GM21825 (cell line): ENCODE data around the gene PTPN14.
"Not testable (repeated sequence)": the region's sequence is repeated elsewhere in the genome, so short reads cannot be mapped to it uniquely, and the experiment has no call there.

ENCODE experiments used
- ATAC-seq: cut with Tn5 transposase; IDR thresholded peaks from one replicate; pipeline ENCODE4 v1.9.1; 2021; ENCODE audit warnings: mild to moderate bottlenecking, moderate library complexity; ENCODE audit not compliant: unreplicated experiment

The PTPN14 gene

DNA sequence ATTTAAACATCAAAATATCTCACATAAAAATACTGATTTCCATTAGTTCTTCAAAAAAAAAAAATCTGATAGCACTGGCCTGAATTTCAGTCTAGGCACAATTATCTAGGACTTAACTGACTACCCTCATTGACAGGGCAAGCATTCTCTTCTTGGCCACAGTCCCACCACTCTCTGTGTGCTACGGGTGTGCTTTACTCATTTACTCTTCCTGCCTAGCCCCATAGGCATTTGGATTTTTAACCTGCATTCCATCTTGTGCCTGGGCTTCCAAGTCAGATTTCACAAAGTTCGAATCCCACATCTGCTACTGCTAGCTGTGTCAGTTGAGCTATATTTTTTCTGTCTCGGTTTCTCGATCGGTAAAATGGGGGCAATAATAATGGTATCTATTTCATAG is 38.0 kb downstream of the PTPN14 start:
- no peak for ATAC-seq

- no peak for ATAC-seq
These were observed 39.8 kb downstream of the PTPN14 start for GRCh38 chr1:214511639-214511998.

GRCh38 chr1:214510914-214511638 is 40.3 kb downstream of the PTPN14 start:
- no peak for ATAC-seq

DNA sequence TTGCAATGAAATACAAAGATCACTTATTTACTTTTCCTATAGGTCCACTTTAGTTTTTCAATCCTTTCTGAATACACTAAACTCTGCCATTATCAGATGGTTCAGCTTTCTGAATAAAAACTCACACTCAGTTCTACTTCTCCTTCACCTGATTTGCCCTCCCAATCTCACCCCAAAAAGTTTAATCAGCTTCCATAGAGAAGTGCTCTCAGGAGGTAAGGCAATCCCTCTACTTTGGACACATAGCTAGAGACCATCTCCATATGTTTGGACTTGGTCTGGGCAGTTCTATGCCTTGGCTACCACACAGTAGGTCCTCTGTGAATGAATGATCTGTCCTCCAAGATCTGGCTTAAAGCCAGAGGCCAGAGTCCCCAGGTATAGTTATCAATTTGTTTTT is 40.9 kb downstream of the PTPN14 start:
- ATAC-seq: no peak

- ATAC-seq: not testable (repeated sequence)
These were observed 41.8 kb downstream of the PTPN14 start for GRCh38 chr1:214509622-214510021.

DNA sequence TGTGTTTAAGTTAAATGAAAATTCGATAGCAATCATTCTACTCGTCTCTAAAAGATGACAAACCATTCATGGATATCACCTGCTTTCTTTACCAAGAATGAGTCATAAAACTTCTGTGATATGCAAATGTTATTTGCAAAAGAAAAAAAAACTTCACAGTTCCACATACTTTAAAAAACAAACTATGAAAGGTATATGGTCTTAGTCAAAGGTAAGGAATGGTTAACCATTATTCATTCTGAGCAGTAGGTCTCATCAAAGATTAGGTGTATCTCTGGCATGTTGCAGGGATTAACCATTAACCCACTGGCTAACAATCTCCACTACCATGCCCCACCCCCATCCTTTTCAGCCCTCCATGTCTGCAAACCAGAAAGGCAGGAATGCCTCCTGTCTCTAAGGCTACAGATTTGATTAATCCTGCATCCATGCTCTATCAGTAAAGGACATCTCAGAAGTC is 44.4 kb downstream of the PTPN14 start:
- peak; percentile 85 for ATAC-seq

- no peak for ATAC-seq
These were observed 46.3 kb downstream of the PTPN14 start for GRCh38 chr1:214505134-214505533.

DNA sequence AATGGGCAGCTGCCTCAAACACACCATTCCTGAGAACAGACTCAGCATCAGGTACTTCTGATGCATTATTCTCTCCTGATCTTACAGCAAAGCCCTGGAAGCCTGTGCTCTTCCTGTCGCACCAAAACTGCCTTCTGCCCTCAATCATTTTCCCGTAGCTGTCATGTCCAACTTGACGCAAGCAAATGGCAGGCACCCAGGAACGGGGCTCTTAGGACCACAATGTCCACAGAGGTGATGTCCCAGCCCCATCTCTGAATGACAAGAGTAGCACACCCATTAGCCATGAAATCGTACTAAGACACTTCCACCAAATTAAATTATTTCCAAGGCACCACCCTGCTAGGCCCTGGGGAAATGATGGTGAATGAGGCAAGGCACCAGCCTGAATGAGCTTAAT is 47.1 kb downstream of the PTPN14 start:
- ATAC-seq: no peak

DNA sequence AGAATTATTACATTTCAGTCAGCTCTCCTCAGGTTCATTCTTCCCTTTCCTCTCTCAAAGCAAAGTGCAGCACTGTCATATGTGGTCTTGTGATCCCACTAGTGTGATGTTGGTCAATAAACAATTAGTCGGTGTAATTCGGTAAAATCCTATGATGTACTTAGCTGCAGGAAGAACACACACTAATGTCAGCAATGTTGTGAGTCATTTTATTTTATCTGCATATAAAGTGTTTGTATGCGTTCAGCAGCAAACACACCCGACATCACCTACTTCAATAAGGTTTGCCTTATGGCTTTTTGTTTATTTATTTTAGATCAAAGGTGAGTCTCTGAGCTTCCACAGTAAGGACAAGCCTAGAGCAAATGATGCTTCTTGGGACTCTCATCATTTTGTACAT is 47.8 kb downstream of the PTPN14 start:
- no peak for ATAC-seq

GRCh38 chr1:214500340-214501055 is 50.9 kb downstream of the PTPN14 start:
- ATAC-seq: no peak

DNA sequence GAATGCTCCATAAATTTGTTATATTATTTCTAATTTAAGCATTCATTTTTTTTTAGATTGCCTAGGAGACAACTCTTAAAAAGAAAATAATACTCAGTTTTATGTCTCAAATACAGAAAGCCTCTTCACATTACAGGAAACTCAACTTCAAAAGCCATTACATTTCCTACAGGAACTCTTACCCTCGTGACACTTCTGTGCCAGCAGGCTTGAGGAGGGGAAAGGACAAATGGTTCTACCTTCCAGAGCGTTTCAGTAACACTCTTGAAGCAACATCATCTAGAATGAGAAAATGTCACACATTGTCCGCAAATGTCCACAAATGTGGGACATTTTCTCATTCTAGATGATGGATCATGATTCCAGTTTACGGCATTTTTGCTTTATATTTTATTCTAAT is 51.7 kb downstream of the PTPN14 start:
- ATAC-seq: no peak

GRCh38 chr1:214498021-214498420 is 53.4 kb downstream of the PTPN14 start:
- no peak for ATAC-seq

- ATAC-seq: no peak
These were observed 55.3 kb downstream of the PTPN14 start for GRCh38 chr1:214496126-214496525.

DNA sequence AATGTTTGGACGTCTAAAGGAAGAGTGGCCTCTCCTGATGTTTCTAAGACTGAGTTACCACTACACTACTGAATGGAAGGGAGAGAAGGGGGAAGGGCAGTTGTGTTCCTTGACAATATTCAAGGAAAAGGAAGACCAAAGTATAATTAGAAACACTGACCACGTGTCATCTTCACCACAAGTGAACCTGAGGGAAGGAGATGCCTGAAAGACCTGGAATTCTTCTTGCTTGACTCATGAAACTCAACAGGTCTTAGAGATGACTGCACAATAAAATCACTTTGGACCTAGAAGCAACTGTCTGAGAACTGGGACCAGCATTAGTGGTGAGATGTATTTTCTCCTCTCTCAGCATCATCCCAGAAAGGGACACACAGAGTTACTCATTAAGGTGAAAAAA is 56.7 kb downstream of the PTPN14 start:
- no peak for ATAC-seq

- not testable (repeated sequence) for ATAC-seq
These were observed 57.2 kb downstream of the PTPN14 start for GRCh38 chr1:214494179-214494578.

- ATAC-seq: no peak
These were observed 58.1 kb downstream of the PTPN14 start for GRCh38 chr1:214493126-214493796.

GRCh38 chr1:214492401-214493075 is 58.9 kb downstream of the PTPN14 start:
- ATAC-seq: no peak

DNA sequence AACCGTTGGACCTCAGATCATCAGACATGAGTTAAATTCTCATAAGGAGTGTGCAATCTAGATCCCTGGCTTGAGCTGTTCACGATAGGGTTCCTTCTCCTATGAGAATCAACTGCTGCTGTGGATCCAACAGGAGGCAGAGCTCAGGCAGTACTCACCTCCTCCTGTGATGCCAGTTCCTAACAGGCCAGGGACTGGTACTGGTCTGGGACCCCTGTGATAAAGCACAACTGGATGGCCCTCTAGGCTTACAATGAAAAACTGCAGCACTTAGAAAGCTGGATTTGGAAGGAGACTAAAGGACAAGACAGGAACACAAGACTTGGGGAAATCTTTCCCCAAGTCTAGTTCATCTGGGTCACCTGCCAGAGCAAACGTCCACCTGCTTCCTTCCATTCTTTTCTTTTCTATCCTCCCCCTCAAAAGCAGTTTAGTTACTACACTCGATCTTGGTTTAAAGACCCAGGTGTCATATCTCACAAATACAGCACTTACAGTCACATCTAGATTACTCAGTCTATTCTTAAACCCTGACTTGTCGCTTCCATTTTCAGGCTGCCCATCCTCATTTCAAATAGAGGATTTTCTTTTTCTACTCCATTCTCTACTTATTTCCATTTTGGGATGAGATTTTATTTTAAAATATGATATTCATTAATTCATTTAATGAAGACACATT is 59.8 kb downstream of the PTPN14 start:
- ATAC-seq: no peak

GRCh38 chr1:214485151-214485550 is 66.3 kb downstream of the PTPN14 start:
- ATAC-seq: no peak

GRCh38 chr1:214483180-214483579 is 68.2 kb downstream of the PTPN14 start:
- not testable (repeated sequence) for ATAC-seq
